Fibroblast of skin of right quadriceps (primary cell): ENCODE data around the gene RBMS3.
"Not testable (repeated sequence)": the region's sequence is repeated elsewhere in the genome, so short reads cannot be mapped to it uniquely, and the experiment has no call there.

ENCODE experiments used
- DNase-seq: peaks from one replicate; pipeline ENCODE4 v3.0.0-alpha.2; 2013

RBMS3 gene

DNA sequence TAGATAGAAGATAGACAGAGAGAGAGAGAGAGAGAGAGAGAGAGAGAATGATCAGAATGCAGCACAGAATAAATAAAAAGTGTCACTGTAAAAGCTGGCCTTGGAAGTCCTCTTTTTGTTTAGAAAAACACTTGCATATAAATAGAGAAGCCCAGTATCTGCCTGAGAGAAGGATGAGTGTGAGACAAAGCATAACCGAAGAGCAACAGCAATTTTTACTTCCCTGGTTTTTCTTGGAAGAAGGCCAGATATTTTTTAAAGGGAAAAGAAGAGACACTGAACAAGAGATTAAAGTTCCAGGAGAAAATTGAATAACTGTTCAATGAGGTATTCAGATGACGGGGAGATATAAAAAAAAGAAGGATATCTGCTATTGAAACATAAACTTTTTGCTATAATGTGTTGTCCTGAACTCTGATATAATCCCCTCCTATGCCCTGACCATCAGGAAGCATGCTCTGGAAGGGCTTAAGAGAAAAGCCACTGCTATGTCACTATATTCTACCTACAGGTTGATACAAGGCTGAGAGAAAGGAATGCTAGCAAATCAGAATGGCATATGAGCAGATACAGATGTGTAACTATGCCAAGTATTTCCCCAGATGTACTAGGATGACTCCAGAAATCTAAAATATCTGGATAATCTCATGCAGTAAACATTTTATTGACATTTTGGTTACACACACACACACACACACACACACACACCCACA, 358.9 kb downstream of the RBMS3 start:
- no peak for DNase-seq

- DNase-seq = peak; percentile 79
Observed at GRCh38 chr3:29642393-29643033, 361.6 kb downstream of the RBMS3 start.

DNA sequence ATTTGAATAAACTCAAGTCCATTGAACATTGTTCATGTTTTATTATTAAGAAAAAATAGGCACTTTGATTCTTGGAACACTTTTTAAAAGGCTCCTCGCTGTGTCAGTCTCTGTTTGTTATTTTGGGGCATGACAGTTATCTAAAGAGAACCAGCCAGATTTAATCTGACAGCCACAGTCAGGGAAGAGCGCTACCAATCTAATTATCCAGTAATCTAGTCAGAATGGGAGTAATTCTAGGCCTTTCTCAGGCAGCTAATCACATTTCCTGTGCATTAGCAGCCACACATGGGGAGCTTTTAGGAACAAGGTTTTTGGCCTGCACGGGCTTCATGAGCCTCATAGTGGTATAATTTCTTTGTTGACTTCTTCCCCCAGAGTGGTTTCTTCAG, 362.2 kb downstream of the RBMS3 start:
- DNase-seq = no peak

DNA sequence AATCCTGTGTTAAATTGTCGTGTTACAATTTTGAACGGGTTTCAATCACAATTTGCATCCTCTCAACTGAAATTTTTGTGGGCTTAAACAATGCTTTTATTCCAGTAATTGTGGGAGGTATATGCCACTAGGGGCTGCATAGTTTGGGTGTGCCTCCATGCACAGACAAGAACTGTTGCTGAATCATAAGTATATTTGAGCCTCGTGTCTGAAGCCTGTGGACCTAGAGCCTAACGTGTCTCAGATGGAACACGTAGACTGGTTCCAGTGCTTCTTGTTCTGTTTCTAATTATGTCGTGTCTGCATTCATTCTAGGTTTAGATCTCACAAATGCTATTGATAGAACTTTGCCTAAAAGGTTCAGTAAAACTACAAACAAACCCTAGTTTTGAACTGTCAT, 363.4 kb downstream of the RBMS3 start:
- DNase-seq = peak; percentile 82

GRCh38 chr3:29644956-29645636, 364.2 kb downstream of the RBMS3 start:
- peak; percentile 24 for DNase-seq

GRCh38 chr3:29646043-29646442, 365.2 kb downstream of the RBMS3 start:
- DNase-seq = no peak

- DNase-seq = peak; percentile 47
Observed at GRCh38 chr3:29649815-29650547, 369.1 kb downstream of the RBMS3 start.

- DNase-seq = no peak
Observed at GRCh38 chr3:29653680-29654079, 372.8 kb downstream of the RBMS3 start.

DNA sequence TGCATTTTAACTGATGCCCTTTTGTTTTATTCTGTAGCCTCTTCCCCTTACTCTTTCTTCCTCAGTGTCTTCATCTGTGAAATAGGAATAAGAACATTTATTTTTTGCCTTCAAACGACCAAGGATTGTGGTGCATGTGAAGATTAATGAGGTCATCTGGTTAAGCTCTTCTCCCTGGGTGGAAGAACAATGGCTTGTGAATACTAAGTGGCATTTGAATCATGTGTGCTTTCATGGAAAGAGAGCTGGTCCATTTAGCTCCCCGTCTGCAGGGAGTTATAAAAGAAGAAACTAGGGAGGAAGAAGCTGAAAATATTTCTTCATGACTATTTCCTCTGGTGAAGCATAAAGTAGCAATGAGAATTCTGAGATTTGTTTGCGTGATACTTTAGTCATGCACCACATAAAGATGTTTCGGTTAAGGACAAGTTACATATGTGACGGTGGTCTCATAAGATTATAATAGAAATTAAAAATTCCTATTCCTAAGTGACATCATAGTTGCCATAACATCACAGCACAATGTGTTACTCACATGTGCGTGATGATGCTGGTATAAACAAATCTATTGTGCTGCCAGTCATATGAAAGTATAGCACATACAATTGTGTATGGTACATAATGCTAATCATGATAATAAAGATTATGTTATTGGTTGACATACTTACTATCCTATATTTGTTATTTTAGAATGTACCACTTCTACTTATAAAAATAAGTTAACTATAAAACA, 374.3 kb downstream of the RBMS3 start:
- no peak for DNase-seq

- DNase-seq = no peak
Observed at GRCh38 chr3:29665688-29666087, 384.8 kb downstream of the RBMS3 start.

DNA sequence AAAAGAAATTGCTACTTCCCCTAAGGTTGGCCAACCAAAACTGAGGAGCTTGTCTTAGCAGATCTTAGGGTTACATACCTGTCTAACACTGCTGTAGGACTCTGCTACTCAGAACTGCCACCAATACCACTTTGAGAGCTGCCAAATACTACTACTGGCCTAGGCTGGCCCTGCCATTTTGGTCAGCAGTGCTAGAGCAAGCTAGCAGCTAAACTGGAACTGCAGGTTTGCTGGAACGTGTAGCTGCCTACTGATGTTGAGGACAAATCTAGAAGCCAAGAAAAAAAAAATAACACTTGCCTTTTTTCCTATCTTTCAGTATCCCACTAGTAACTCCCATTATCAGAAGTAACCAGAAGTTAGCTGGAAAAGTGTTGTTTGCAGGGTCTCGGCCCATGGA, 387.4 kb downstream of the RBMS3 start:
- DNase-seq = no peak

DNA sequence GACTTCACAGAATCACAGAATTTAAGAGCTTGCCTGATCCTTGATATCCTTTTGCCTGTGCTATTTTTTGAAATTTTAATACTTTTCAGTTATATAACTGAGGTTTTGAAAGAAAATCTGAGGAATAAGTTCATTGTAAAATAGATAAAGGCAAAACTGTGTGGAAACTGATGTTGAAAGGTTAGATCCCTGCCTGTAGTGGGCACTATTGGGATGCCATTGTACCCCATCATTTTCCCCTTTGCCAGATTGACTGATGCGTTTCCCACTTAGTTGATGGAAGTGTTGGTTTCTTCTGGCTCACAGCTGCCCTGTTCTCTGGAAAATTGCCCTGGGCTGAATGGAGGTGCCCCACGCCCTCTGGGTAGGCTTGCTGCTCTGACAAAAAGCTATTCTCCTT, 387.9 kb downstream of the RBMS3 start:
- no peak for DNase-seq

DNA sequence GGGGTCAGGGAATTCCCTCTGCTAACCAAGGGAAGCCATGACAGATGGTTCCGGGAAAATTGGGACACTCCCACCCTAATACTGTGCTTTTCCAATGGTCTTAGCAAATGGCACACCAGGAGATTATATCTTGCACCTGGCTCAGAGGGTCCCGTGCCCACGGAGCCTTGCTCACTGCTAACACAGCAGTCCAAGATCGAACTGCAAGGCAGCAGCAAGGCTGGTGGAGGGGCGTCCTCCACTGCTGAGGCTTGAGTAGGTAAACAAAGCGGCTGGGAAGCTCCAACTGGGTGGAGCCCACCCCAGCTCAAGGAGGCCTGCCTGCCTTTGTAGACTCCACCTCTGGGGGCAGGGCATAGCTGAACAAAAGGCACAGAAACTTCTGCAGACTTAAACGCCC, 389.6 kb downstream of the RBMS3 start:
- not testable (repeated sequence) for DNase-seq

- DNase-seq = no peak
Observed at GRCh38 chr3:29677421-29677820, 396.6 kb downstream of the RBMS3 start.

DNA sequence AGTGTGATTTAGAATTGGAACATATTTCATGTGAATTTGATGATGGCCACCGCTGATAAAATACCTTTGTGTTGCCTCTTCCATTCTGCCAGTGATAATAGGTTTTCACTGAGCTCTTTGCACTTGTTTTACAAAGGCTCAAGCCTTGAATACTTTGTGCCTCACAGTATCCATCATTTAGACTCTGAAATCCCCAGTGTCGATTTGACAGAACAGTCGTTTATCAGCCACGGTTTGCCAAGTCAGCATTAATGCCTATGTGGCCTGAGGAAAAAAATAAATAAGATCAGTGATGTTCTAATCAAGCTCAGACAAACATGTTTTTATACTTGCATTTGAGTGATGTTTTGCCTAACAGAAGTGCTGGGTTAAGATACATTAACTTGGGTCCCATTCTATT, 399.1 kb downstream of the RBMS3 start:
- no peak for DNase-seq

DNA sequence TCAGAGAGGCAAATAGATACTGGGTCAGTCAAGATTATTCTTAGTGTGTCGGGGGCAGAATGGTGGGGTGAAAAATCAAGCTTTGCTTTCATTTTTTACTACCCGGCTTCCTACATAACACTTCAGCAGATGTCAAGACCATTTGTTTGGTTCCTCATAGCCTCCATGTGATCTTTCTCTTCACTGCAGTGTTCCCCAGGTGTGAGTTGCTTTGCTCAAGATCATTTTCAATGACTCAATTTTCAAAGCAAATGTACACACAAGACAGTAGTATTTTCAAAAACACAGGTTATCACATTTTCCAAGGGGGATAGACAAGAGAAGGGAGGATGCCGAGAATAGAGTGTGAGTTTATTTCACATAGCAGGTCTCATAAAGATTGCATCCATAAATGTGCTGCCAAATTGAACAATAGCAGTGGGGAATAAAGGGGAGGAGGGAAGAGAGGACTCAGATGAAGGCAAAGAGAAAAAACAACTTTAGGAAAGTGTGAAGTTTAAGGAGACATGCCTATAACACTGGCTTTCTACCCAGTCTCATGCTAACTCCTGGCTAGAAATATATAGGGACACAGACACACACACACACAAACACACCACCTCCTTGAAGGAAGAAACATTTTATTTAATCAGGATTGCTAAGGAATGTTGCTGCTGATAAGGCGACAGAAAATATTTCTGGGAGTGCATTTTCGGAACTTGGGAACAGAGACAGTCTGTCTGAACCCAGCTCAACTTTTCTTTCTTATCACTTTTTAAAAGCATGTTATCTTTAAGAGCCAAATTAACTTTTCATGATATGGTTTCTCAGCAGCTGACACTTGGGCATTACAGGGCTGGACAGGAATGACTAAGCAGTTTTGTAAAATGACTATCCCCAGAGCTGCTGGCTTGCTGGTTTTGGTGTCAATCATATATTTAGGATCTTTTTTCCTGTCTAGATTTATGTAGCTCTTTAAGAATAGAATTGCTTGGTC, 402.4 kb downstream of the RBMS3 start:
- DNase-seq = peak; percentile 51

- peak; percentile 67 for DNase-seq
Observed at GRCh38 chr3:29686889-29687592, 406.2 kb downstream of the RBMS3 start.

DNA sequence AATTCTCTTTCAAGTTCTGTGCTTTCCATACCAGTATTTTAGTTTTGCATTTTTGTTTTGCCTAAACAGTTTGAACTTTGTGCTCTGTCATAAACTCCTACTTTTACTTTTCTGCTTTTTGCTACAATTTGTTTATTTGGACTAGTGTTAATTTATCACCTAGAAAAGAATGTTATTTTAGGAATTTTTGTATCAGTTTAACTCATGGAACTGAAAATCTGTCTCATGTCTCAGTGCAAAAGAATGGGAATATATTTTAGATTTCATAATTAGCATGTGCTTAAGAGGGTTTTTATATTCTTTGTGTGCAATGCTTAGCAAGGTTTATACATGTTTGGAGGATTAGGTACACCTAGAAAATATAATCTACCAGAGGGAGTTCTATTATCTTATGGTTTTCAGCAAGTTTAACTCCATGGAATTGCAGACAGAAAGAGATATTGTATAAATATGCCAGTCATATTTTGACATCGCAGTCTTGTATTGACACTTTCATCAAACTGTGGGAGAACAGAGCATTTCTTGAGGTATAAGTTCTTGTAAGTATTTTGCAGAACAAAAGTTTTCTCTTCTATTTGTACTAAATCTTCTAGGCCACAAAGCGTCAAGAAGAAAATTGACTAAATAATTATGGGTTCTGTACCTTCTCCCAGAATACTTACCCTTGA, 409.9 kb downstream of the RBMS3 start:
- peak; percentile 50 for DNase-seq

GRCh38 chr3:29693863-29694262, 413.0 kb downstream of the RBMS3 start:
- peak; percentile 99 for DNase-seq

GRCh38 chr3:29694331-29694730, 413.5 kb downstream of the RBMS3 start:
- DNase-seq = no peak
